K562 (cell line): ENCODE results near the gene SLC16A10. TPM values are rescaled to one million over a fixed set of nuclear protein-coding genes. Genes with fewer than 3 reads are reported as not detected.

Experiments used
- ATAC-seq: fragments of 200-7000 bp; cut with Tn5 transposase; 3 replicates; pipeline ENCODE4 v1.9.1; 2020; ENCODE audit warnings: moderate library complexity
- BruUV-seq: library from RNA; stranded (reverse); fragments of 400-500 nt; replicated peaks from 2 replicates; lab custom pipeline; 2021; lab: Mats Ljungman, UMichigan
- CTCF ChIA-PET: fragments of 300-600 bp; formaldehyde crosslinking; extraction: SDS; loops from one replicate; lab custom pipeline; 2021; ENCODE audit warnings: low intra/inter-chr PET ratio; lab: Yijun Ruan, JAX
- POLR2A ChIA-PET: fragments of 300-600, 350-650 bp; sonication (Branson Sonifier 250); formaldehyde crosslinking; extraction: SDS; loops from one replicate; lab custom pipeline; 2021; ENCODE audit warnings: antibody characterized with exemption, inconsistent platforms; lab: Yijun Ruan, JAX
- DNase-seq, 4 experiments: peaks; one replicate each; pipeline versions ENCODE4 v3.0.0 to v3.0.0-alpha.2; 2011 to 2018; ENCODE audit warnings: low spot score in 3 of 4, mixed read lengths in 3 of 4; ENCODE audit errors: extremely low read depth in 1 of 4
- FAIRE-seq: peaks from 2 replicates; lab custom pipeline; 2011; peaks lifted over from hg19 to GRCh38; lab: Jason Lieb, UNC
- H2AFZ ChIP-seq: 2 replicates; pipeline ENCODE4 v1.6.0; 2011; ENCODE audit warnings: low read depth, low read length, control low read depth, inconsistent platforms
- H3K27ac ChIP-seq: fragments of 200-600 bp; 3 replicates; pipeline ENCODE4 v1.8.0; 2011; ENCODE audit warnings: low read depth, mild to moderate bottlenecking, control low read depth, inconsistent platforms, low read length, moderate library complexity, mixed read lengths; ENCODE audit errors: extremely low read depth
- H3K27me3 ChIP-seq, 2 experiments: fragments of 300-600 bp in 1 of 2; 2 replicates in 1 of 2; 3 replicates in 1 of 2; pipeline versions ENCODE4 v1.6.0 to v1.8.0; 2011; ENCODE audit warnings: inconsistent platforms in 2 of 2, low read length in 2 of 2, mild to moderate bottlenecking in 1 of 2, mixed read lengths in 1 of 2, moderate library complexity in 1 of 2; ENCODE audit not compliant: control insufficient read depth in 2 of 2, insufficient read depth in 2 of 2
- H3K36me3 ChIP-seq: fragments of 300-600 bp; 3 replicates; pipeline ENCODE4 v1.8.0; 2011; ENCODE audit warnings: mild to moderate bottlenecking, low read length, inconsistent platforms; ENCODE audit not compliant: control insufficient read depth, insufficient read depth
- H3K4me1 ChIP-seq, 2 experiments: fragments of 200-600 bp in 1 of 2; replicated peaks in 1 of 2; 2 replicates in 1 of 2; 3 replicates in 1 of 2; pipeline versions ENCODE4 v1.5.1 to v1.8.0; 2011; ENCODE audit warnings: inconsistent platforms in 2 of 2, low read length in 2 of 2, mild to moderate bottlenecking in 1 of 2, mixed read lengths in 1 of 2, moderate library complexity in 1 of 2; ENCODE audit not compliant: control insufficient read depth in 2 of 2, insufficient read depth in 2 of 2
- H3K4me2 ChIP-seq: 2 replicates; pipeline ENCODE4 v1.6.1; 2011; ENCODE audit warnings: low read length, control low read depth, inconsistent platforms, mixed read lengths; ENCODE audit not compliant: insufficient read depth
- H3K4me3 ChIP-seq: fragments of 200-600 bp; sonication (generic), shearing (Covaris generic); 2 replicates; pipeline ENCODE4 v1.5.1; 2016; ENCODE audit warnings: control low read depth, inconsistent platforms
- H3K79me2 ChIP-seq: fragments of 200-600 bp; 3 replicates; pipeline ENCODE4 v1.8.0; 2011; ENCODE audit warnings: low read length, inconsistent platforms; ENCODE audit not compliant: control insufficient read depth, insufficient read depth
- H3K9ac ChIP-seq, 2 experiments: 2 replicates each; pipeline versions ENCODE4 v1.6.0 to v1.6.1; 2011; ENCODE audit warnings: low read depth in 2 of 2, low read length in 2 of 2, control low read depth in 1 of 2, inconsistent platforms in 1 of 2, mild to moderate bottlenecking in 1 of 2, mixed read lengths in 1 of 2; ENCODE audit not compliant: insufficient read depth in 1 of 2
- H3K9me1 ChIP-seq: one replicate; pipeline ENCODE4 v1.6.0; 2011; ENCODE audit warnings: inconsistent platforms, mild to moderate bottlenecking, low read length, moderate library complexity; ENCODE audit not compliant: control insufficient read depth, insufficient read depth
- H3K9me3 ChIP-seq: replicated peaks from 2 replicates; pipeline ENCODE4 v1.5.1; 2011; ENCODE audit warnings: low read depth, low read length, inconsistent platforms; ENCODE audit not compliant: control insufficient read depth, insufficient read depth
- H4K20me1 ChIP-seq: replicated peaks from 2 replicates; pipeline ENCODE4 v1.6.1; 2011; ENCODE audit warnings: low read length, inconsistent platforms, mixed read lengths; ENCODE audit not compliant: control insufficient read depth, insufficient read depth
- C11orf30 ChIP-seq: fragments of 450-650 bp; IDR thresholded peaks from 2 replicates; pipeline ENCODE4 v1.6.1; 2016; ENCODE audit warnings: low read depth, mild to moderate bottlenecking
- ELF2 ChIP-seq: fragments of 250-450 bp; sonication (Bioruptor Pico); IDR thresholded peaks from 2 replicates; pipeline ENCODE4 v1.5.0; 2021; ENCODE audit warnings: mild to moderate bottlenecking
- FOXA3 ChIP-seq, 2 experiments: fragments of 450-650 bp in 1 of 2; sonication (generic) in 1 of 2; formaldehyde crosslinking; IDR thresholded peaks in 1 of 2; conservative IDR thresholded peaks in 1 of 2; 2 replicates each; pipeline versions ENCODE4 v1.4.0 to v1.8.0; 2020 to 2022; ENCODE audit warnings: mild to moderate bottlenecking in 2 of 2, missing genetic modification reagents in 1 of 2
- KDM4B ChIP-seq, 2 experiments: fragments of 450-650 bp in 1 of 2; sonication (generic) in 1 of 2; IDR thresholded peaks; 2 replicates each; pipeline ENCODE4 v1.6.1; 2016 to 2017; ENCODE audit warnings: borderline replicate concordance in 2 of 2, antibody characterized with exemption in 1 of 2, low read depth in 1 of 2, mild to moderate bottlenecking in 1 of 2
- MAFF ChIP-seq: IDR thresholded peaks from 2 replicates; pipeline ENCODE4 v1.6.1; 2012; ENCODE audit warnings: low read length, improper control_type of control experiment
- MAFG ChIP-seq: fragments of 450-650 bp; conservative IDR thresholded peaks from 2 replicates; pipeline ENCODE4 v1.6.1; 2016; ENCODE audit warnings: missing genetic modification characterization, missing compliant biosample characterization
- MAFK ChIP-seq: IDR thresholded peaks from 2 replicates; pipeline ENCODE4 v1.6.1; 2011; ENCODE audit warnings: low read length, improper control_type of control experiment
- NFIX ChIP-seq: fragments of 250-450 bp; sonication (Bioruptor Pico); IDR thresholded peaks from 2 replicates; pipeline ENCODE4 v1.4.0; 2020; ENCODE audit warnings: low read depth, mild to moderate bottlenecking, moderate library complexity
- NUFIP1 ChIP-seq: fragments of 450-650 bp; IDR thresholded peaks from 2 replicates; pipeline ENCODE4 v1.6.1; 2018; ENCODE audit not compliant: partially characterized antibody
- POLR2AphosphoS2 ChIP-seq: IDR thresholded peaks from 2 replicates; pipeline ENCODE4 v1.6.1; 2012; ENCODE audit warnings: low read length, improper control_type of control experiment
- SMARCE1 ChIP-seq: fragments of 450-650 bp; IDR thresholded peaks from 2 replicates; pipeline ENCODE4 v1.7.1; 2016; ENCODE audit warnings: mild to moderate bottlenecking
- SNIP1 ChIP-seq: fragments of 450-650 bp; IDR thresholded peaks from 2 replicates; pipeline ENCODE4 v1.7.1; 2017; ENCODE audit warnings: low read depth, mild to moderate bottlenecking
- XRCC5 ChIP-seq: fragments of 200-400 bp; formaldehyde crosslinking; IDR thresholded peaks from 2 replicates; pipeline ENCODE4 v1.6.1; 2017; ENCODE audit warnings: low read depth, mild to moderate bottlenecking, low read length
- ZNF146 ChIP-seq: IDR thresholded peaks from one replicate; pipeline ENCODE4 v1.6.1; 2018; ENCODE audit warnings: missing compliant biosample characterization; ENCODE audit not compliant: unreplicated experiment
- ZNF3 ChIP-seq: fragments of 250-450 bp; sonication (Bioruptor Pico); IDR thresholded peaks from 2 replicates; pipeline ENCODE4 v1.5.0; 2021; ENCODE audit warnings: mild to moderate bottlenecking, moderate library complexity
- ZNF316 ChIP-seq: fragments of 450-650 bp; IDR thresholded peaks from 2 replicates; pipeline ENCODE4 v1.6.1; 2016
- whole genome bisulfite sequencing: fragments of 100-300 bp; shearing (Covaris generic); methylation state at CpG from one replicate; pipeline ENCODE4 v1.1.6; 2016; ENCODE audit warnings: low coverage, mixed read lengths; ENCODE audit not compliant: insufficient coverage; ENCODE audit errors: missing lambda C conversion rate; 5-methylcytosine and 5-hydroxymethylcytosine counted together
- in situ Hi-C: fragments of 300-500 bp; cut with MboI; formaldehyde crosslinking; loops from 4 replicates; pipeline ENCODE4 v1.15.0; 2018; ENCODE audit warnings: inconsistent platforms, mixed read lengths
- intact Hi-C: fragments of 100-400 bp; cut with micrococcal nuclease; formaldehyde crosslinking; loops from 2 replicates; pipeline ENCODE4 v1.14.2; 2022
- polyA plus RNA-seq, 8 experiments: library from polyadenylated mRNA; depleted of rRNA in 4 of 8; stranded (reverse) in 5 of 8; unstranded in 3 of 8; fragments of >200 nt; fragmentation: Nextera tagmentation in 2 of 8; fragmentation: Illumina TruSeq in 1 of 8; extraction: Ambion mirVana in 2 of 8; extraction: Trizol in 1 of 8; gene quantifications; 2 replicates each; pipeline versions ENCODE4 v1.2.1 to v1.2.3, GENCODE V29; 2011 to 2014; ENCODE audit warnings: inconsistent platforms in 1 of 8, missing spikeins in 1 of 8
- total RNA-seq, 7 experiments: library from RNA; depleted of rRNA in 6 of 7; stranded (reverse); fragments of >200 nt in 6 of 7; fragmentation: Illumina TruSeq in 2 of 7; extraction: Trizol in 2 of 7; gene quantifications; 2 replicates each; pipeline versions ENCODE4 v1.2.1 to v1.2.3, GENCODE V29; 2011 to 2021; ENCODE audit warnings: low replicate concordance in 1 of 7
- TF ChIP-seq, protein P1 (sequence below): fragments of 150-350 bp; IDR thresholded peaks from 2 replicates; pipeline ENCODE4 v1.6.1; 2014; ENCODE audit warnings: low read depth, mild to moderate bottlenecking, low read length, borderline replicate concordance
- TF ChIP-seq, protein P2 (sequence below): fragments of 450-650 bp; IDR thresholded peaks from 2 replicates; pipeline ENCODE4 v1.6.1; 2017; ENCODE audit warnings: antibody characterized with exemption, mild to moderate bottlenecking

SLC16A10 gene
- total and polyA plus RNA-seq, 9 of the 15 experiments (the other 6 are each of a cell fraction or from before 2014, with no cell fraction given): 0.02 to 0.54 (median 0.24) TPM; not detected in 4

- H3K4me3 ChIP-seq: no peak overlapping the region
- no TSS peak for BruUV-seq
- ATAC-seq: no peak
- WGBS: 19% methylated on average over 5 of the region's 5 CpGs
- H3K4me1 ChIP-seq: peaks cover 3 to 14% of the 10 kb centered on the region in 2 experiments; a peak in 2 of 5 replicates
- peak; percentile 40 for FAIRE-seq
- H2AFZ ChIP-seq: no peak overlapping the region
- no peak overlapping the region for H3K9ac ChIP-seq
- POLR2A ChIA-PET: interaction anchor here (1.2 kb wide), 1 partner anchor 16 kb away, joined by 3 read pairs; no protein-coding TSS in a partner anchor
- H3K79me2 ChIP-seq: no peaks in the 10 kb centered on the region
- no peaks in the 10 kb centered on the region for H3K9me1 ChIP-seq
- no peaks in the 10 kb centered on the region for H3K36me3 ChIP-seq
- H4K20me1 ChIP-seq: no peaks in the 10 kb centered on the region
- in situ Hi-C loops: no loop called here
- CTCF ChIA-PET: no interaction called here
- H3K27me3 ChIP-seq: peaks cover 19 to 35% of the 10 kb centered on the region in 2 experiments
- intact Hi-C loops: no loop called here
- no peak overlapping the region for H3K4me2 ChIP-seq
- no peak for DNase-seq
- no peaks in the 10 kb centered on the region; the same call in 1 of the 2 replicates for H3K9me3 ChIP-seq
- H3K27ac ChIP-seq: no peak overlapping the region
- TF ChIP-seq, protein P1, sequence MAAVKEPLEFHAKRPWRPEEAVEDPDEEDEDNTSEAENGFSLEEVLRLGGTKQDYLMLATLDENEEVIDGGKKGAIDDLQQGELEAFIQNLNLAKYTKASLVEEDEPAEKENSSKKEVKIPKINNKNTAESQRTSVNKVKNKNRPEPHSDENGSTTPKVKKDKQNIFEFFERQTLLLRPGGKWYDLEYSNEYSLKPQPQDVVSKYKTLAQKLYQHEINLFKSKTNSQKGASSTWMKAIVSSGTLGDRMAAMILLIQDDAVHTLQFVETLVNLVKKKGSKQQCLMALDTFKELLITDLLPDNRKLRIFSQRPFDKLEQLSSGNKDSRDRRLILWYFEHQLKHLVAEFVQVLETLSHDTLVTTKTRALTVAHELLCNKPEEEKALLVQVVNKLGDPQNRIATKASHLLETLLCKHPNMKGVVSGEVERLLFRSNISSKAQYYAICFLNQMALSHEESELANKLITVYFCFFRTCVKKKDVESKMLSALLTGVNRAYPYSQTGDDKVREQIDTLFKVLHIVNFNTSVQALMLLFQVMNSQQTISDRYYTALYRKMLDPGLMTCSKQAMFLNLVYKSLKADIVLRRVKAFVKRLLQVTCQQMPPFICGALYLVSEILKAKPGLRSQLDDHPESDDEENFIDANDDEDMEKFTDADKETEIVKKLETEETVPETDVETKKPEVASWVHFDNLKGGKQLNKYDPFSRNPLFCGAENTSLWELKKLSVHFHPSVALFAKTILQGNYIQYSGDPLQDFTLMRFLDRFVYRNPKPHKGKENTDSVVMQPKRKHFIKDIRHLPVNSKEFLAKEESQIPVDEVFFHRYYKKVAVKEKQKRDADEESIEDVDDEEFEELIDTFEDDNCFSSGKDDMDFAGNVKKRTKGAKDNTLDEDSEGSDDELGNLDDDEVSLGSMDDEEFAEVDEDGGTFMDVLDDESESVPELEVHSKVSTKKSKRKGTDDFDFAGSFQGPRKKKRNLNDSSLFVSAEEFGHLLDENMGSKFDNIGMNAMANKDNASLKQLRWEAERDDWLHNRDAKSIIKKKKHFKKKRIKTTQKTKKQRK: no peak
- no peak for TF ChIP-seq KDM4B (IDR thresholded peaks at IDR 0.05; ENCODE audit: borderline replicate concordance in 2 of 2, low read depth in 1 of 2)
- no peak for TF ChIP-seq NUFIP1
- TF ChIP-seq ZNF316: peak; percentile 89
- no peak for TF ChIP-seq XRCC5
- no peak for TF ChIP-seq SNIP1
- TF ChIP-seq MAFK: peak; percentile 68
- no peak for TF ChIP-seq ELF2 (CRISPR knock-in tag)
- no peak for TF ChIP-seq FOXA3 (CRISPR knock-in tag; conservative IDR thresholded peaks at IDR 0.05 in 1 of 2, IDR thresholded peaks at IDR 0.05 in 1 of 2)
- TF ChIP-seq MAFF: peak; percentile 75
- peak; percentile 78 for TF ChIP-seq MAFG (tag)
- TF ChIP-seq NFIX (CRISPR knock-in tag): no peak
- TF ChIP-seq, protein P2, sequence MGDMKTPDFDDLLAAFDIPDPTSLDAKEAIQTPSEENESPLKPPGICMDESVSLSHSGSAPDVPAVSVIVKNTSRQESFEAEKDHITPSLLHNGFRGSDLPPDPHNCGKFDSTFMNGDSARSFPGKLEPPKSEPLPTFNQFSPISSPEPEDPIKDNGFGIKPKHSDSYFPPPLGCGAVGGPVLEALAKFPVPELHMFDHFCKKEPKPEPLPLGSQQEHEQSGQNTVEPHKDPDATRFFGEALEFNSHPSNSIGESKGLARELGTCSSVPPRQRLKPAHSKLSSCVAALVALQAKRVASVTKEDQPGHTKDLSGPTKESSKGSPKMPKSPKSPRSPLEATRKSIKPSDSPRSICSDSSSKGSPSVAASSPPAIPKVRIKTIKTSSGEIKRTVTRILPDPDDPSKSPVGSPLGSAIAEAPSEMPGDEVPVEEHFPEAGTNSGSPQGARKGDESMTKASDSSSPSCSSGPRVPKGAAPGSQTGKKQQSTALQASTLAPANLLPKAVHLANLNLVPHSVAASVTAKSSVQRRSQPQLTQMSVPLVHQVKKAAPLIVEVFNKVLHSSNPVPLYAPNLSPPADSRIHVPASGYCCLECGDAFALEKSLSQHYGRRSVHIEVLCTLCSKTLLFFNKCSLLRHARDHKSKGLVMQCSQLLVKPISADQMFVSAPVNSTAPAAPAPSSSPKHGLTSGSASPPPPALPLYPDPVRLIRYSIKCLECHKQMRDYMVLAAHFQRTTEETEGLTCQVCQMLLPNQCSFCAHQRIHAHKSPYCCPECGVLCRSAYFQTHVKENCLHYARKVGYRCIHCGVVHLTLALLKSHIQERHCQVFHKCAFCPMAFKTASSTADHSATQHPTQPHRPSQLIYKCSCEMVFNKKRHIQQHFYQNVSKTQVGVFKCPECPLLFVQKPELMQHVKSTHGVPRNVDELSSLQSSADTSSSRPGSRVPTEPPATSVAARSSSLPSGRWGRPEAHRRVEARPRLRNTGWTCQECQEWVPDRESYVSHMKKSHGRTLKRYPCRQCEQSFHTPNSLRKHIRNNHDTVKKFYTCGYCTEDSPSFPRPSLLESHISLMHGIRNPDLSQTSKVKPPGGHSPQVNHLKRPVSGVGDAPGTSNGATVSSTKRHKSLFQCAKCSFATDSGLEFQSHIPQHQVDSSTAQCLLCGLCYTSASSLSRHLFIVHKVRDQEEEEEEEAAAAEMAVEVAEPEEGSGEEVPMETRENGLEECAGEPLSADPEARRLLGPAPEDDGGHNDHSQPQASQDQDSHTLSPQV: no peak
- TF ChIP-seq ZNF146 (CRISPR knock-in tag): no peak
- TF ChIP-seq ZNF3 (CRISPR knock-in tag): no peak
- no peak for TF ChIP-seq SMARCE1
- TF ChIP-seq POLR2AphosphoS2: no peak
- TF ChIP-seq C11orf30: peak; percentile 82
These were observed 1.3 kb downstream of the SLC16A10 start for GRCh38 chr6:111088668-111089003.
